ENCODE data around the gene VAPA.
"Not testable (repeated sequence)": the region's sequence is repeated elsewhere in the genome, so short reads cannot be mapped to it uniquely, and the experiment has no call there.

The VAPA gene

GRCh38 chr18:9887992-9888391, 25.8 kb upstream of the VAPA start:
- DNase-seq, result no peak

- no peak for DNase-seq
Observed at GRCh38 chr18:9890196-9890595, 23.6 kb upstream of the VAPA start.

DNA sequence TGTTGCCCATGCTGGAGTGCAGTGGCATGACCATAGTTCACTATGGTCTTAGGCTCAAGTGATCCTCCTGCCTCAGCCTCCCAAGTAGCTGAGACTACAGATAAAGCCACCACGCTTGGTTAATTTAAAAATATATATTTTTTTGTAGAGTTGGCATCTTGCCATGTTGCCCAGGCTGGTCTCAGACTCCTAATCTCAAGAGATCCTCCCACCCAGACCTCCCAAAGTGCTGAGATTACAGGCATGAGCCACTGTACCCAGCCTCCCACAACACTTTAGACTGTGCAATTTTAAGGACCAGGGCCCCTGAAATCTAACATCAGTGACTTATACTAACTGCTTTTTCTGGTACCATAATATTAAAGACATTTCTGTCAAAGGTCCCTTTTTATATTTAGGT, 22.9 kb upstream of the VAPA start:
- DNase-seq, result no peak

DNA sequence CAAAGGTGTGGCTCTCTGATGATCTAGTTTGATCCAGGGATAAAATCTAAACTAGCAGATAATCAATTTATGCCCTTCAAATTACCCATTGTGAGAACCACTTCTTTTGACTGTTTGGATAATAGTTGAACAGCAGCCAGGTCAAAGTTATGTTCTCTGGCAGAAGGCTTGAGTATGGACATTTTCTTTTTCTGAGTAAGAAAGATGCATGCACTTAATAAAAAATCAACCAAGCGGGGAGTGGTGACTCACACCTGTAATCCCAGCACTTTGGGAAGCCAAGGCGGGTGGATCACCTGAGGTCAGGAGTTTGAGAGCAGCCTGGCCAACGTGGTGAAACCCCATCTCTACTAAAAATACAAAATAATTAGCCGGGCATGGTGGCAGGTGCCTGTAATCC, 22.3 kb upstream of the VAPA start:
- not testable (repeated sequence) for DNase-seq

GRCh38 chr18:9894454-9895068, 19.3 kb upstream of the VAPA start:
- DNase-seq, result no peak

GRCh38 chr18:9897129-9897528, 16.7 kb upstream of the VAPA start:
- no peak for DNase-seq

- not testable (repeated sequence) for DNase-seq
Observed at GRCh38 chr18:9897787-9898291, 16.0 kb upstream of the VAPA start.

- DNase-seq, result no peak
Observed at GRCh38 chr18:9898792-9899549, 14.8 kb upstream of the VAPA start.

- not testable (repeated sequence) for DNase-seq
Observed at GRCh38 chr18:9899550-9899930, 14.3 kb upstream of the VAPA start.

DNA sequence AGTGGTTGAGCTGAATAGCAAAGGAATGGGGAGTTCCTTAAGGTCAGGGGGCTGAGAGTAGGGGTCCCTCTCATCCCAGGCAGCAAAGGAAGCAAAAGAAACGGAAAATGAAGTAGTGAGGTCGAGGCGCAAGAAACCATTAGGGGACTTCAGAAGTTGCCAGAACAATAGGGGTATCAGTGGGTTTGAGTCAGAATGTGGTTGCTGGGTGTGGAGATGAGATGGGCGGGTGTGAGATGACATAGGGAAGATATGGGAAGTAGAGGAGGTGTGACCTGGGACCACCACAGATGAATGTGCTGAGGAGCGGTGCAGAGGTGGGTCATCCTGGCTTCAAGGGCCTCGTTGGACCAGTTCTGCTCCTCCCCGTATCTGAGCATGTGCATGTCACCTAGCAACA, 13.1 kb upstream of the VAPA start:
- DNase-seq, result no peak

DNA sequence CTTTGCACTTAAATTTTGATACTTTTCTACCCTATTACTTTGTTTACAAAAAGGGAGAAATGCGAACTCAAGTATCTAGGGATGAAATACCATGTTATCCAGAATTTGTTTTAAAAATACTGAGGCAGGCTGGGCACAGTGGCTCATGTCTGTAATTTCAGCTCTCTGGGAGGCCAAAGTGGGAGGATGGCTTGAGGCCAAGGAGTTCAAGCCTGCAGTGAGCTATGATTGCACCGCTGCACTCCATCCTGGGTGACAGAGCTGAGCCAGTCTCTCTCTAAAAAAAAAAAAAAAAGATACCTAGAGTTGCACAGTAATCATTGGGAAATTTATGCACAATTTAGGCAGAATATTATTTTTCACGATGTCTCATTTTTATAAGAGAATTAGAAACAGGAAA, 12.4 kb upstream of the VAPA start:
- no peak for DNase-seq

- DNase-seq, result not testable (repeated sequence)
Observed at GRCh38 chr18:9902264-9902663, 11.6 kb upstream of the VAPA start.

- no peak for DNase-seq
Observed at GRCh38 chr18:9902832-9903231, 11.0 kb upstream of the VAPA start.

DNA sequence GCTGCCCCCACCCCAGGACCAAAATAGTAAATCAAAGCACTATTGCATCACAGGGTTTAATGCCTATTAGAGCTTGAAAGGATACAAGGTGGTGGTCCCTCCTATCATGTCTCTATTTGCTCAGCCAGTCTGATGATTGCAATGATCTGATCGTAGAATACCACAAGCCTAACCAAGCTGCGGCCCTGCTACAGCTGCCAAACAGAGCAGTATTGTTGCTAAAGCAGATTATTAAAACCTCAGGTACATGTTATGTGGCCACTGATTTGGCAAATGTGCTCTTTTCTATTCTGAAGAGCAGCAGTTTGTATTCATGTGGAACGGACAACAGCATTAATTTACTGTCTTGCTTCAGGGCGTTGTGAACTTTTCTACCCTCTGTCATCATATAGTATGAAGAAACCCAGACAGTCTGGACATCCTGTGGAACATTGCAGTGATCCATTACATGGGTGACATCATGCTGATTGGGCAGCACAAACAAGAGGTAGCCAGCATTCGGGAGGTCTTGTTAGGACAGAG, 8.4 kb upstream of the VAPA start:
- no peak for DNase-seq

GRCh38 chr18:9906481-9906880, 7.3 kb upstream of the VAPA start:
- no peak for DNase-seq

- DNase-seq, result no peak
Observed at GRCh38 chr18:9907867-9908266, 5.9 kb upstream of the VAPA start.

- DNase-seq, result no peak
Observed at GRCh38 chr18:9910071-9910470, 3.7 kb upstream of the VAPA start.

- no peak for DNase-seq
Observed at GRCh38 chr18:9910661-9911060, 3.2 kb upstream of the VAPA start.

DNA sequence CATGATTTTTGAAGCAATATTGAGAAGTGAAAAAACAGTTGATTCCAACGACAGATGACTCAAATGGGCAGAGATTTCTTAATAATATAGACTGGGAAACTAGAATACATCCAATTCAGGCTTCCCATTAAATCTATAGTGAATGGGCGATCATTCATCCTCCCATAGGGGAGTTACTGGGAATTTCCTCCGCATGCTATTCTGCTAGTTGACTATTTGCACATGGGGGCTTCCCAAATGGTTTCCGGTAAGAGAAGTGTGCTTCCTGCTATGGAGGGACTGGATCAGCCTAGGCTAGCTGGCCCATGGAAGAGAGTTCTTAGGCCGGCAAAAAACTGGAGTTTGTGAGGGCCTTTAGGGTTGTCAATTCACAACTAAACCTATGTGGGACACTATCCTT, 2.6 kb upstream of the VAPA start:
- no peak for DNase-seq

DNA sequence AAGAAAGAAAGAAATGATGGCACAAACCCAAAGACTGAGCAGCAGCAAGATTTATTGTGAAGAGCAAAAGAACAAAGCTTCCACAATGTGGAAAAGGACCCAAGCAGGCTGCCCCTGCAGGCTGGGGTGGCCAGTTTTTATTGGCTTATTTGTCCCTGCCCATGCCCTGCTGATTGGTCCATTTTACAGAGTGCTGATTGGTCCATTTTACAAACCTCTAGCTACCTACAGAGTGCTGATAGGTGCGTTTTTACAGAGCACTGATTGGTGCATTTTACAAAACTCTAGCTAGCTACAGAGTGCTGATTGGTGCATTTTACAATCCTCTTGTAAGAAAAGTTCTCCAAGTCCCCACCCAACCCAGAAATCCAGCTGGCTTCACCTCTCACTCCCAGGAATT, 1.5 kb upstream of the VAPA start:
- DNase-seq, result not testable (repeated sequence)

DNA sequence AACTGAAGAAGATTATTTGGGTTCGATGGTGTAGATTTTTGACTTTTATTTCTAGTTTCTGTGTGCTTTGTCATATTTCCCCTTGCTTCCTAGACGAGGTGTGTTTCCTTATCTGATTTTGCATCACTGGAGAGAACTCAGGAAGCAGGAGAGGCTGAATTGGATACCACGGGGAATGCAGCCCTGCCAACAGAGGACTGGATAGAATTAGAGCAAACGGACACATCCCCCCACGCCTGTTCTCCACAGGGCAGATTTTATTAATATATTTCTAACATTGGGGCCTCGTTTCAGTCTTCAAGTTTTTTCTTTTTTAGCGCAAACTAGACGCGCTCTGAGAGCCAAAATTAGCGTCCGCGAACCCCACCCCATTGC, 678 bp upstream of the VAPA start:
- DNase-seq, result no peak

GRCh38 chr18:9914334-9914583, 443 bp downstream of the VAPA start:
- DNase-seq, result no peak

- DNase-seq, result no peak
Observed at GRCh38 chr18:9914584-9915290, 921 bp downstream of the VAPA start.

All from NCI-H2029 treated with DMSO at 0.1 percent for 48 hours (cell line).